SK-N-SH (cell line): ENCODE data around the gene PIK3R3.

ENCODE experiments used
- ELF1 ChIP-seq: IDR thresholded peaks from 2 replicates; pipeline ENCODE4 v1.4.0; 2012
- GABPA ChIP-seq: IDR thresholded peaks from 2 replicates; pipeline ENCODE4 v1.4.0; 2012; ENCODE audit warnings: low read depth, mild to moderate bottlenecking
- MEF2A ChIP-seq: IDR thresholded peaks from 2 replicates; pipeline ENCODE4 v1.4.0; 2012; ENCODE audit warnings: low read depth, borderline replicate concordance
- POLR2AphosphoS5 ChIP-seq: IDR thresholded peaks from 2 replicates; pipeline ENCODE4 v1.6.1; 2012; ENCODE audit warnings: low read depth, low read length
- RCOR1 ChIP-seq: fragments of 150-350 bp; IDR thresholded peaks from 2 replicates; pipeline ENCODE4 v1.6.1; 2017; ENCODE audit warnings: antibody characterized with exemption, low read length
- RFX5 ChIP-seq: IDR thresholded peaks from 2 replicates; pipeline ENCODE4 v1.6.1; 2012; ENCODE audit warnings: mild to moderate bottlenecking, improper control_type of control experiment, low read length
- SIN3A ChIP-seq: IDR thresholded peaks from 2 replicates; pipeline ENCODE4 v1.6.1; 2012; ENCODE audit warnings: low read depth, mild to moderate bottlenecking, low read length, moderate library complexity, borderline replicate concordance
- TAF1 ChIP-seq: IDR thresholded peaks from 2 replicates; pipeline ENCODE4 v1.6.1; 2012; ENCODE audit warnings: low read depth, mild to moderate bottlenecking, low read length, moderate library complexity, borderline replicate concordance
- TF ChIP-seq, protein P1 (sequence below): fragments of 200-600 bp; sonication (generic); IDR thresholded peaks from 2 replicates; pipeline ENCODE4 v1.6.1; 2017; ENCODE audit warnings: antibody characterized with exemption, mild to moderate bottlenecking, moderate library complexity
- TF ChIP-seq, protein P2 (sequence below): IDR thresholded peaks from 2 replicates; pipeline ENCODE4 v1.4.0; 2012; ENCODE audit warnings: low read depth
- TF ChIP-seq, protein P3 (sequence below): IDR thresholded peaks from 2 replicates; pipeline ENCODE4 v1.6.1; 2012; ENCODE audit warnings: mild to moderate bottlenecking, low read depth, low read length, moderate library complexity
- TF ChIP-seq, protein P4 (sequence below): fragments of 150-350 bp; IDR thresholded peaks from 2 replicates; pipeline ENCODE4 v1.6.1; 2017; ENCODE audit warnings: antibody characterized with exemption, low read length, low read depth, borderline replicate concordance

DNA sequence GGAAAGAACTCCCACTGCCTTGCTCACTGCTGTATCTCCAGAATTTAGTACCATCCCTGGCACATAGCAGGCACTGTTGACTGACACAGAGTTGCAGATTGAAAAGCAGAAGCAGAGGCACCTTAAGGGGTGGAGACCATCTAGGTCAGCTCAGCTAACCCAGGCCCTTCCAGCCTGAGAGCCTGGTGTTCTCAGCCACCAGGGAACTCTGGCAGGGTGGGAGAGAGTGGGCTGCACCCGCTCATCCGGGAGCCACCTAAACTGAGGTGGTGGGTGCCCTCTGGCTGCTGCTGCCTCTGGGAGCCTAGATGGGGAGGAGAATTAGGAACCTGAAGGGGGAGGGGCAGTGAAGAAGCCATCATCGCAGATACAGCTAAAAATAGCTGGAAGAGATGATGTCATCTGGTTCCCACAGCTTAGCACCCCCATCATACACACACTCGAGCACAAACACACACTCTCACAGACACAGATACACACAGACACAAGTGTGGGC is 41.0 kb upstream of the PIK3R3 start:
- TF ChIP-seq, protein P1, sequence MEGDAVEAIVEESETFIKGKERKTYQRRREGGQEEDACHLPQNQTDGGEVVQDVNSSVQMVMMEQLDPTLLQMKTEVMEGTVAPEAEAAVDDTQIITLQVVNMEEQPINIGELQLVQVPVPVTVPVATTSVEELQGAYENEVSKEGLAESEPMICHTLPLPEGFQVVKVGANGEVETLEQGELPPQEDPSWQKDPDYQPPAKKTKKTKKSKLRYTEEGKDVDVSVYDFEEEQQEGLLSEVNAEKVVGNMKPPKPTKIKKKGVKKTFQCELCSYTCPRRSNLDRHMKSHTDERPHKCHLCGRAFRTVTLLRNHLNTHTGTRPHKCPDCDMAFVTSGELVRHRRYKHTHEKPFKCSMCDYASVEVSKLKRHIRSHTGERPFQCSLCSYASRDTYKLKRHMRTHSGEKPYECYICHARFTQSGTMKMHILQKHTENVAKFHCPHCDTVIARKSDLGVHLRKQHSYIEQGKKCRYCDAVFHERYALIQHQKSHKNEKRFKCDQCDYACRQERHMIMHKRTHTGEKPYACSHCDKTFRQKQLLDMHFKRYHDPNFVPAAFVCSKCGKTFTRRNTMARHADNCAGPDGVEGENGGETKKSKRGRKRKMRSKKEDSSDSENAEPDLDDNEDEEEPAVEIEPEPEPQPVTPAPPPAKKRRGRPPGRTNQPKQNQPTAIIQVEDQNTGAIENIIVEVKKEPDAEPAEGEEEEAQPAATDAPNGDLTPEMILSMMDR: no peak
- TF ChIP-seq MEF2A (no peak), POLR2AphosphoS5 (no peak), TAF1 (no peak), ELF1 (no peak), RCOR1 (no peak), GABPA (no peak), RFX5 (no peak), SIN3A (no peak)
- TF ChIP-seq, protein P2, sequence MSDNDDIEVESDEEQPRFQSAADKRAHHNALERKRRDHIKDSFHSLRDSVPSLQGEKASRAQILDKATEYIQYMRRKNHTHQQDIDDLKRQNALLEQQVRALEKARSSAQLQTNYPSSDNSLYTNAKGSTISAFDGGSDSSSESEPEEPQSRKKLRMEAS: no peak
- TF ChIP-seq, protein P3, sequence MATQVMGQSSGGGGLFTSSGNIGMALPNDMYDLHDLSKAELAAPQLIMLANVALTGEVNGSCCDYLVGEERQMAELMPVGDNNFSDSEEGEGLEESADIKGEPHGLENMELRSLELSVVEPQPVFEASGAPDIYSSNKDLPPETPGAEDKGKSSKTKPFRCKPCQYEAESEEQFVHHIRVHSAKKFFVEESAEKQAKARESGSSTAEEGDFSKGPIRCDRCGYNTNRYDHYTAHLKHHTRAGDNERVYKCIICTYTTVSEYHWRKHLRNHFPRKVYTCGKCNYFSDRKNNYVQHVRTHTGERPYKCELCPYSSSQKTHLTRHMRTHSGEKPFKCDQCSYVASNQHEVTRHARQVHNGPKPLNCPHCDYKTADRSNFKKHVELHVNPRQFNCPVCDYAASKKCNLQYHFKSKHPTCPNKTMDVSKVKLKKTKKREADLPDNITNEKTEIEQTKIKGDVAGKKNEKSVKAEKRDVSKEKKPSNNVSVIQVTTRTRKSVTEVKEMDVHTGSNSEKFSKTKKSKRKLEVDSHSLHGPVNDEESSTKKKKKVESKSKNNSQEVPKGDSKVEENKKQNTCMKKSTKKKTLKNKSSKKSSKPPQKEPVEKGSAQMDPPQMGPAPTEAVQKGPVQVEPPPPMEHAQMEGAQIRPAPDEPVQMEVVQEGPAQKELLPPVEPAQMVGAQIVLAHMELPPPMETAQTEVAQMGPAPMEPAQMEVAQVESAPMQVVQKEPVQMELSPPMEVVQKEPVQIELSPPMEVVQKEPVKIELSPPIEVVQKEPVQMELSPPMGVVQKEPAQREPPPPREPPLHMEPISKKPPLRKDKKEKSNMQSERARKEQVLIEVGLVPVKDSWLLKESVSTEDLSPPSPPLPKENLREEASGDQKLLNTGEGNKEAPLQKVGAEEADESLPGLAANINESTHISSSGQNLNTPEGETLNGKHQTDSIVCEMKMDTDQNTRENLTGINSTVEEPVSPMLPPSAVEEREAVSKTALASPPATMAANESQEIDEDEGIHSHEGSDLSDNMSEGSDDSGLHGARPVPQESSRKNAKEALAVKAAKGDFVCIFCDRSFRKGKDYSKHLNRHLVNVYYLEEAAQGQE: no peak
- TF ChIP-seq, protein P4, sequence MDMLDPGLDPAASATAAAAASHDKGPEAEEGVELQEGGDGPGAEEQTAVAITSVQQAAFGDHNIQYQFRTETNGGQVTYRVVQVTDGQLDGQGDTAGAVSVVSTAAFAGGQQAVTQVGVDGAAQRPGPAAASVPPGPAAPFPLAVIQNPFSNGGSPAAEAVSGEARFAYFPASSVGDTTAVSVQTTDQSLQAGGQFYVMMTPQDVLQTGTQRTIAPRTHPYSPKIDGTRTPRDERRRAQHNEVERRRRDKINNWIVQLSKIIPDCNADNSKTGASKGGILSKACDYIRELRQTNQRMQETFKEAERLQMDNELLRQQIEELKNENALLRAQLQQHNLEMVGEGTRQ: no peak
